GM19452 (cell line): ENCODE results near the gene SEMA4A.
A peak's percentile ranks its signal among the peaks of the same experiment; 100 is the strongest.
"Not testable (repeated sequence)": the region's sequence is repeated elsewhere in the genome, so short reads cannot be mapped to it uniquely, and the experiment has no call there.

ENCODE experiments used
- ATAC-seq: cut with Tn5 transposase; IDR thresholded peaks from one replicate; pipeline ENCODE4 v1.9.1; 2021; ENCODE audit not compliant: unreplicated experiment

The SEMA4A gene

DNA sequence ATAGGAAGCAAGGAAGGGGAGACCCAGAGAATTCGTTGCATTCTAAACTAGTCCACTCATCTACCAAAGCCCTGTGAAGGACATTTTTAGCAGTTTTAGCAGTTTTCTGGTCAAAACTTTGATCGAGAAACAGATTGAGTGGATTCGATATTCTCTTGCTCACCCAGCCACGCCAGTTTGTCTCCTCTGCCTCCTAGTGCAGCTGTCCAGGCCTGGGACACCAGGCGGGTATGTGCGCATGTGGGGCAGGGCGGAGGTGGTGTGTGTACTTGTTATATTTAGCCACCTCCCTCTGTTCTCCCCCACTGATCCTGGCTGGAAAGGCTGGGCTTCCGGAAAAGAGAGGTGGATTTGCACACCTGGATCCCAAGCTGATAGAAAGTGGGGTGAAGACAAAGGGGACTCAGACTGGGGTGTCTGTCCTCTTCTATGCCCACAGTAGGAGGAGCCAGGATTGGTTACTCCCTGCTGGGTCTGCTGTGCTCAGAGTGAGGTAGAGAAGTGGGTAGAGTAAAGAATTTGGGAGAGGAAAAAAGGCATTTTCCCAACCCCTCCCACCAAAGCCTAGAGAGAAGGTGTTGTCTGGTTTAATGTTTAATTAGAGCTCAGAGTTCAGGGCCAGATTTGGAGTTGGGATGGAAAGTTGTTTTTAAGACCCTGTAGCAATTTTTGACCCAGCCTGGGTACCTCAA, 35.1 kb upstream of the SEMA4A start:
- no peak for ATAC-seq

DNA sequence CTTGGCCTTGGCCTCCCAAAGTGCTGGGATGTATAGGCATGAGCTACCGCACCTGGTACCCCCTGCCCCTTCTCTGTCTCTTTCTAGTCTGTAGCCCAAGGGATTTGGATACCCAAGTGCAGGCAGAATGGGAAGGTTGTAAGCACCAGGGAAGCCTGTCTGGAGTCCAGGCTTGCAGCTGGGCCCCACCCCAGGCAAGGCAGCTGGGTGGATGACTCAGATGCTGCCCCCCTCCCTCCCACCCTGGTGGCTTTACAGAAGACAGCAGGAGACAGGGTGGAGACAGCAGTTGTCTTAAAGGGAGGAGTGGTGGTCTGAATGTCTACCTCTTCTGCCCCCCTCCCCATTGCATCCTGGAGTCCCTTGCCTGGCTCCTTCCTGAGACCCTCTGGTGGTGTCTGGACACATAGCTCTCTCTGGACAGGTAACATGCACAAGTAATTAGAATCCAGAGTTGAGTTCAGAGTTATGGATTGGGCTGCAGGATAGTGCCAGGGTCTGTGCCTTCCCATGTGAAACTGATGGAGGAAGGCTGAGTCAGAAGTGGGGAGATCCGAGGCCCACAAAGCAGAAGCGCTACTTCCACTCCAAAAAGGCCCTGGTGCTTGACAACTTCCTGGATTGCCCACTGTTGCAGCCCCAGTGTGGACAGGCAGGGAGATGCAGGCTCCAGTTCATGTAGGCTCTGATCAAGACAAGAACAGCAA, 33.7 kb upstream of the SEMA4A start:
- ATAC-seq: no peak

DNA sequence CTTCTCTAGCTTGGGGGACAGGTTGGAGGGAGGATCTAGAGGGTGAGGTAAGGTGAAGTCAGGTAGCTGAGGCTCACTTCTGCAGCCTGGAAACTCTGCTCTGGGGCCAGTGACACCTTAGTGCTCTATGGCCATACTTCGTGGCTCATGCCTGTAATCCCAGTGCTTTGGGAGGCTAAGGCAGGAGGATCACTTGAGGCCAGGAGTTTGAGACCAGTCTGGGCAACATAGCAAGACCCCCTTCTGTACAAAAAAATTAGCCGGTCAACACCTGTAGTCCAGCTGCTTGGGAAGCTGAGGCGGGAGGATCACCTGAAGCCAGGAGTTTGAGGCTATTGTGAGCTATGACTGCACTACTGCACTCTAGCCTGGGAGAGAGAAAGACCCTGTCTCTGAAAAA, 33.1 kb upstream of the SEMA4A start:
- ATAC-seq: no peak

DNA sequence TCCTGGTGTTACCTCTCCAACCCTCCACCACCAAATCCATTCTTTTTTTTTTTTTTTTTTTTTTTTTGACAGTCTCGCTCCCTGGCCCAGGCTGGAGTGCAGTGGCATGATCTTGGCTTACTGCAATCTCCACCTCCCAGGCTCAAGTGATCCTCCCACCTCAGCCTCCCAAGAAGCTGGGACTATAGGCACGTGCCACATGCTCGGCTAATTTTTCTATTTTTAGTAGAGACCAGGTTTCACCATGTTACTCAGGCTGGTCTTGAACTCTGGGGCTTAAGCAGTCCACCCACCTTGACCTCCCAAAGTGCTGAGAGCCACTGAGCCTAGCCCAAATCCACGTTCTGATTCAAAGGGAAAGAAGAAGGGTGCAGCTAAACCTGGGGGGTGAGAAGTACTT, 32.4 kb upstream of the SEMA4A start:
- not testable (repeated sequence) for ATAC-seq

DNA sequence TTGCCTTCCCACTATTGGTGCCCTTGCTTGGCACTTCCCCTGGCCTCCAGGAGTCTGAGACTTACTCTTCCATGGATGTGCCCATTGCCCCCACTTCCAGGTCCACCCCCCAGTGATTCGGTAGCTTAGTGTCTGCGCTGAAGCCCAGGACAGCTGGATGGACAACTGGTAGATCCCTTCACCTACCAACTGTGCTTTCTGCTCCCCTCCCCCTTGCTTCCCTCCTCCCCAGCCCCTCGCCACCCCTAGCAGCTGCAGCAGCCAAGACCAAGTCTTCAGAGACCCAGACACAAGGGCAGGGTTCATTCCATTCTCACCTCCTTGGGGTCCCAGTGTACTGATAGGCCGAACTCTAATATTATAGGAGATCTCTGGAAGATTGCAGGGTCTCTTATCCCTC, 31.9 kb upstream of the SEMA4A start:
- no peak for ATAC-seq

DNA sequence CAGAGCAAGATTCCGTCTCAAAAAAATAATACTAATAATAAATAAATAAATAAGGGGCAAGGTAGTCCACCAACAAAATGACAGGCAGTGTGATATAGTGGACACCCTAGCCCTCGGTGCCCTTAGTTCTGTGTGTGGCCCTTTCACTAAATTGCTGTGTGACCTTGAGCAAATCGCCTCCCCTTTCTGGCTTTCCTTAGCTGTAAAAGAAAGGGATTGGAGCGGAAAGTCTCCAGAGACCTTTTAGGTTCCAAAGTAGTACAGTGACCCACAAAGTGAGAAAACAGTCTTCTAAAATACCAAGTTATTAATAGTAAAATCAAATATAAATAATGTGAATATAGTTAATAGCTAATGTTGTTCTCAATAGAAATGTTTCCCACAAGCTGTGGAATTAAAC, 31.3 kb upstream of the SEMA4A start:
- no peak for ATAC-seq

DNA sequence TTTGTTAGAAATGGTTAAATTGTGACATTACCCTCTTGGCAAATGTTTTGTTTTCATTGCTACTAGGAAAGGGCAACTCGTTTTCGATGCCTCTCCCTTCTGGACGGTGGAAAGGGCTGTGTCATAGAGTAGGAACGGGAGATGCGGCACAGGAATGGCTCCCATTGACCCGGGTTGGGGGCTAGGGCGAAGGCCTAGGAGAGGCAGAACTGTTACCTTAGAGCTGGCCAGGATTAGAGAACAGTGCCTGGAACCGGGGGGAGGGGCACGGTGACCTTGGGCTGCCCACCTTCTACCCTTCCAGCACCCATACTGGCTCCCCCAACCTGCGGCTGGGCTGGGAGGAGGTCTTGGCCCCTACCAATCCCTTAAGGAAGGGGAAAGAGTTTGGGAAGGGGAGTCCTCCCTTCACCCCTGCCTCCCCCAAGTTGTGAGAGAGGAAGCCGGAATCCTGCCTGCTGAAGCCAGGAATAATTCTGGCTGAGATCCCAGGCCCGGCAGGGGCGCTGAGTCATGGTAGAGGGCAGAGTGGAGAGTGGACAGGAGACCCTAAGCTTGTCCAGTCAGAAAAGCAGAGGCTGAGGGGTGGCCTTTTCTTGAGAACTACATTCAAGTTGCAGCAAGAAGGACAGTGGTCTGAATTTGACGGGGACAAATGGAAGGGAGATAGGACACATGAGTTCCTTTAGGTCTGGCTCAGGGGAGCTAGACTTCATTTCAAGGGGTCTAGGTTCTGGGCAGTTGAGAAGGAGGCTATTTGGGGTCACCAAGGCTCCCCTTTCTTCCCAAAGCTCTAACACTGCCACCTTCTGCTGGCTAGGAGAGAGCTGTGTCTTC, 30.6 kb upstream of the SEMA4A start:
- ATAC-seq: no peak

DNA sequence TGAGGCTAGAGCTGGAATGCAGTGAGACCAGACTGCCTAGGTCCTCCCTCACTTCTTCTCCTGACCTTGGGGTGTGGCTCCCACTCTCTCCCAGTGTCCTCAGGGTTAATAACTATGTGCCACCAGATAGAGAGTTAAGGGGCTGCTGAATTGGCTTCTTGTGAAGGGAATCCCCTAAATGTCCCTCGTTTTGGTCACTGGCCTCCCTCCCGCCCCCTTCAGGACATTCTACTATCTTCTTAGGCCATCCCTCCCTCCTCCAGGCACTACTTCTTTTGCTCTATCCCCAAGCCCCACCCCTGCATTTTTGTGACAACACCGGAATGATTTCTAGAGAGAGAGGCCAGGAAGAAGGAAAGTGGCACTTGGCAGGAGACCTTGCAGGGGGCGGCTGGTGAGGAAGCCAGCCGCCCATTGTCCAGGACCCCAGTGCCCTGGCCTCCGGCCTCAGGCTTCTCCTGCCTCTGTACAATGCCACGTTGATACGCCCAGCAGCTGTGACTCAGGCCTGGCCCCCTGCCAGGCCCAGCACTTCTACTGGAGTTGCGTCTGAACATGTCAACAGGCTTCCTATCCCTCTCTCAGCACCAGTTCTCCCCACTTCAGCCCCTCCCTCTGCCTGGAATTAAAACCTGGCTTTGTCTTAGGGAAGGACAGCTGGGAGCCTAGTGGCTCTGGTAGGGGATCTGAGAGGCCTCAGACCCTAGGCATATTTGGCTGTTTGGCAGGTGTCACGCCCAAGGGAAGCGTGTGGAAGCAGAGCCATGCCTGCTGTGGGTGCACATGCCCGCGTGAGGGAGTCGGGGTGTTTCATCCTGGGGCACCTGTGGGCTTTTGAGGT, 29.8 kb upstream of the SEMA4A start:
- no peak for ATAC-seq

DNA sequence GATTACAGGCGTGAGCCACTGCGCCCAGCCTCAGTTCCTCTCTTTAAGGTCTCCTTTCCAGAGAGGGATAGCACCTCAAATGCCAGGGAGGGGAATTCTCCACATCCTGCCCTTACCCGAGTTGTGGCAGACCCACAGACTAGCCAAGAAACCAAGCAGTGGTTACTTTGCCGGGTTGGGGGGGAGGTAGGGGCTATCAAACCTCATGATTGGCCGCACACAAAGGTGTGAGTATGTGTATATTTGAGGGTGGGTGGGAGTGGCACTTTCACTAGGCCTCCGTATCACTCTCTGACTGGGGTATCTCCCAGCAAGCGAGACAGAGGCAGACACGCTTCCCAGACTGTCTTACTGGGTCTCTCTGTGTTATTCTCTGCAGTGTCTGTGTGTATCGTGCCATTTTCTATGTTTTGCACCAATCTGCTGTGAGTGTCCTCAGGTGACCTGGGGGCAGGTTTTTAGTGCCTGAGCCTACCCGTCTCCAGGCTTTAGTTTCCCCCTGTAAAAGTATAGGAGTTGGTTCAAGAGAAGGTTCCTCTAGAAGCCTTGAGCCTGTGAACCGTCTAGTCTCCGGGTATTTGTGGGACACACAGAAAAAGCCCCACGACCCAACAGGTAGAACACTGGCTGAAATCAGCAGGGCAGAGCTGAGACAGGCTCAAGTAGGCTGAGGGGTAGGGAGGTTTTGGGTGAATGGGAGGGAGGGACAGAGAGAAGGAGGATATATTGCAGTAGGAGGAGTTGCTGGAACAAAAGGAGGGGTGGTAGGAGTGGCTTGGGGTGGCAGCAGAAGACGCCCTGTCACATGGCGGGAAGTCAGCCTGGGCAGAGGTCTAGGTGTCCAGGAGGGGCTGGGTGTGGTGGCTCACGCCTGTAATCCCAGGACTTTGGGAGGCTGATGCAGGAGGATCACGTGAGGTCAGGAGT, 28.6 kb upstream of the SEMA4A start:
- no peak for ATAC-seq

DNA sequence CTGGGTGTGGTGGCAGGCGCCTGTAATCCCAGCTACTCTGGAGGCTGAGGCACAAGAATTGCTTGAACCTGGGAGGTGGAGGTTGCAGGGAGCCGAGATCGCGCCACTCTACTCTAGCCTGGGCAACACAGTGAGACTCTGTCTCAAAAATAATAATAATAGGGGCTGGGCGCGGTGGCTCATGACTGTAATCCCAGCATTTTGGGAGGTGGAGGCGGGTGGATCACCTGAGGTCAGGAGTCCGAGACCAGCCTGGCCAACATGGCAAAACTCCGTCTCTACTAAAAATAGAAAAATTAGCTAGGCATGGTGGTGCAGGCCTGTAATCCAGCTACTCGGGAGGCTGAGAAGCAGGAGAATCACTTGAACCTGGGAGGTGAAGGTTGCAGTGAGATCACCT, 27.8 kb upstream of the SEMA4A start:
- not testable (repeated sequence) for ATAC-seq

DNA sequence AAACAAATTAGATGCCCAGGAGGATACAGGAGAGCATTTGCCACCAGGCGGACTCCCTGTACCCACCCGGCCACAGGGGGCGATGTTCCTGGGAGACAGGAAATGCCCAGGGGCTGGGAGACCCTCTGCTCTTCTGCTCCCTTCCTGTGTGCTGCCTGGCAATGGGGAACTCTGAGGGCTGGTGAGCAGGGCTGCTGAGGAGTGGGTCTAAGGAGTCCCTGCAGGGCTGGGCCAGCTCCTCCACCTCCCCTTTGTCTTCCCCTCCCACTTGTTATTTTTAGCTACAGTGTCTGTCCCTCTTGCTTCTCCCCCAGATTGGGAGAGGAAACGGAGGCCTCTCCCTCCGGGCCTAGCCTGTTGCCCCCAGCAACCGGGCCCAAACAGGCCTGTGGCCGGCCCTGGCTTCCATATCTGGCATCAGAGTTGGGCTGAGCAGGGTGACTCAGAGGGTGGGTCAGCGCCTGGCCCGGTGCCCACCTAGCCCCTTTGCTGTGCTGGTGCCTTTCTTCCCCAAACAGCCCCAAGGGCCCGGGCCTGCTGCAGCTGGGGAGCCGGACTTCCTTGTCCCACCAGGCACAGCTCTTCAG, 27.2 kb upstream of the SEMA4A start:
- peak; percentile 35 for ATAC-seq

DNA sequence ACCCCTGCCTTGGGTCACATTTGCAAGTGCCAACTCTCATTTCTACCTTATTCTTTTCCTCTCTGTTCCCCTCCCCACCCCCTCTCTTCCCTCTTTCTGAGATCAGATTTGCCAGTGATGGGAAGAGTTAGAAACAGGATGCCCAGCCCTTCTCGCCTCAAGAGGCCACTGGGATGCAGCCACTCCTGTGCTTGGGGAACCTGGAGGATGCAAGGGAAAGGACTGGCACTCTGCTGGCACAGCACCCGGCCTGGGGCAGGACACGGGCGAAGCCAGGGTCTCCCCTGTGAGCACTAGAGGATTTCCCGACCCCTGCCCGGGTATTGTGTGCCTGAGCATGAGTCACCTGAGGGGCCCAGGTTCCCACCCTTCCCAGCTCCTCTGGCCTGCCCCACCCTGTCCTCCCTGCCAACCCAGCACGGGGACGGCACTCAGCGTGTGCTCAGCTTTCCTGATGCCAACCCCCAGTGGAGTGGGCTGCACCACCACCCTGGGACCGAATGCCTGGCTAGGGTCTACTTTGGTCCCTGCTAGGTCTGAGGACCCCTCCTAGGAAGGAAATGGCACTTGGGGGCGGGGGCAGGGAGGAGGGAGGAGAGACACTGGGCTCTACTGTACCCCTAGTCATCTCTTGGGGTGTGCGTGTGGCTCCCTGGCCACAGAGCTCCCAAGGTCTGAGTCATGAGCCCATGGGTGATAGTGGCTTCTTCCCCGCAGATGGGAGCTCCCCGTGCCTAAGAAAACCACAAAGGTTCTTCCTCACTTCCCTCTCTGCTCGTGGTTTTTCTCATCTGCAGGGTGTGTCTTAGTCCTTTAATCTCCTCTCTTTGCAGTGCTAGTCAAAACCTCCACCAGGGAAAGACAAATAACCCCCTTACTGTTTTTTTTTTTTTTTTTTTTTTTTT, 26.5 kb upstream of the SEMA4A start:
- ATAC-seq: peak; percentile 51

DNA sequence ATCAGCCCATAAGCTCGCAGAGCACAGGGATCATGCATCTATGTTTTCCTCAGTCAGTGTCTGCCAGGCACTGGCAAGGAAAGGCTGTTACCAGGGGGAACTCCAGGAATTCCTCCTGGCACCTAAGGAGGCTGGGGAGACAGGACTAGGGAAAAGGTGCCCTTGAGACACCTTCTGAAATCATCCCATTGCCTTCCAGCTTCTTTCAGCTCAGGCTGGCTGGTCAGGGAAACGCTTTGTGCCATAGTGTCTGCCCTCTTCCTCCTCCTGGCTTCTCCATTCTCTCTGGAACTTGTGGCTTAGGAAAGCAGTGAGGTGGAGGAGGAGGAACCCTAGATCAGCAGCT, 25.1 kb upstream of the SEMA4A start:
- ATAC-seq: no peak

DNA sequence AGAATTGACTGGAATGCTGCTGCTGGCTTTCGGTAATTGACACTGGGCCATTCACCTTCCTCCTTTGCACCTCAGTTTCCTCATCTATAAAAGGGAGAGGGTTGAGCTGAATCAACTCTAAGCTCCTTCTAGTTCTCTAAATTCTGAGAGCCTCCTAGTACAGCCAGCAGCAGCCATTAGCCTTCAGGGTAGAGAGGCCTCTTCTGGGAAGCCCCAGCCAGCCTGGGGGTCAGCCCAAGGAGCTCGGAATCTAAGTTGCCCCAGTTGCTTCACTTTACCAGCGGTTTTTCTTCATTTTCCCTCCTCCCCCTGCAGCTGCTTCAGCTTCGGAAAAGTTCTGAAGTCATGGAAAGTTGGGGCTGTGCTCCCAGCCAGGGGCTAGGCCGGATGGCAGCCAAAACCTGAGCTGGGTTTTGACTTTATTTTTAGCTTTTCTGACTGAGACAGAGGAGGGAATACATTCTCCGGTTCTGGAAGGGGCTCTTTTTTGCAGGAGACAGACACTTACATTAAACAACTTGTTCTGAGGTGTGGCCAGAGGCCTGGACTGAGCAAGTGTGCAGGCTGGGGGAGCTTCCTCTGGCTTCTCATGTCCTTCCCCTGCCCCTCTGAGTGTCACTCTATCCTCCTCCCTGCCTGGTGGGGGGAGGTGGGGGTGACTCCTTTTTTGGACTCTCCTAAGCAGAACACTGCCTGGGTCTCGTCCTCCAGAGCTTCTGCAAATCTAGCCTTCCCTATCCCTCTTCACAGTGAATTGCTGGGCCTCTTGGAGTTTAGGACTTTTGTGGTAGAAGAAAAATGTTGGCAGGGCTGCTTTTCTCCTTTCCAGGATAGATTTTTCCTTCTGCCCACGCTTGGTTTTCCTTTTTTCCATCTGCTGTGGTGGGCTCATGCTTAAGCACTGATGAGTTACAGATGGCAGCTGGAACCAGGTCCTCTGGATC, 24.5 kb upstream of the SEMA4A start:
- ATAC-seq: no peak

DNA sequence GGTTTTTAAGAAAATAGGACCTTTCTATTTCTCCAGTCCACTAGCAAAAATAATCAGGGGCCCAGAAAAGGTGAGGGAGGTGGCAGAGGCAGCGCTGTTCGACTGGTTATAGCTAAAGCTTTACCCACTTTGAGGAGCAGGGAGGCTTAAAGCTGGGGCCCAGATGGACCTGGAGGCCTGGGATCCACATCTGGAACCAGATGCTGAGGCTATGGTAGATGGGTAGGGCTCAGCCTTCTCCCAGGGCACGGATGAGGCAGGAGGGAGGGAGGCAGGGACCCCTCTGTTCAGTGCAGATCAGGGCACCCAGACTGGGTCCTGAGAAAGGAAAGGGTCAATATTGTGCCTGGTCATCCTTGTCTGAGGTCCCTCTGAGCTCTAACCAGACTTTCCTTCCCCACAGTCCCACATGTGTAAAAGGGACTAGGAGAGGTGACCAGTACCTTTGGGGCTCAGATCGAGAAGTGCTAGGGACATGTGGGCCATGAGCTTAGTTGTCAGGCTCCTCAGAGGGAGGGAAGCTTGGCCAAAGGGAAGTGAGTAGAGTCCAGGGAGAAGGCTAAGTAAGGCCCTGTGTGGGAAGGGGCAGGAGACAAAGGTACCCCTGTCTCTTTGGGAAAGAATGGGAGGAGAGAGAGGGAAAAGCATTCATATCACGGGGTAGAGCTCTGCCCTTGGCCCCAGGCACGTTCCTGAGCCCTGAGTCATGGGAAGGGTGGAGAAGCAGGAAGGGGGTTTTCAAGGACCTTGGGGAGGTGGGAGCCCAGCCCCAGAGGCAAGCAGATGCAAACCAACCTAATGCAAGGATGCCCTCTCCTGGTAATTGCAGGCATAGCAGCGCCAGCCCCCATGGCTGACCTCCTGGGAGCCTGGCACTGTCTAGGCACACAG, 23.5 kb upstream of the SEMA4A start:
- ATAC-seq: no peak

DNA sequence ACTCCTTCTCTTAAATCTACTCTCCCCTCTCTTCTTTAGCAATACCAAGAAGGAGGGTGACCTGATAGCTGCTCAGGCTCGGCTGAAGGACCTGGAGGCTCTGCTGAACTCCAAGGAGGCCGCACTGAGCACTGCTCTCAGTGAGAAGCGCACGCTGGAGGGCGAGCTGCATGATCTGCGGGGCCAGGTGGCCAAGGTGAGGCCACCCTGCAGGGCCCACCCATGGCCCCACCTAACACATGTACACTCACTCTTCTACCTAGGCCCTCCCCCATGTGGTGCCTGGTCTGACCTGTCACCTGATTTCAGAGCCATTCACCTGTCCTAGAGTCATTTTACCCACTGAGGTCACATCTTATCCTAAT, 22.8 kb upstream of the SEMA4A start:
- ATAC-seq: no peak
